Kidney glomerular epithelial cell (primary cell): Measurements from ENCODE around the gene KRTCAP2.
"Not testable (repeated sequence)": the region's sequence is repeated elsewhere in the genome, so short reads cannot be mapped to it uniquely, and the experiment has no call there.

ENCODE experiments used
- DNase-seq: peaks from one replicate; lab custom pipeline; 2025; lab: John Stamatoyannopoulos, UW

The KRTCAP2 gene

GRCh38 chr1:155199792-155200191 is 26.7 kb upstream of the KRTCAP2 start:
- DNase-seq, result no peak

- DNase-seq, result no peak
These were observed 25.4 kb upstream of the KRTCAP2 start for GRCh38 chr1:155198547-155198906.

- DNase-seq, result no peak
These were observed 24.9 kb upstream of the KRTCAP2 start for GRCh38 chr1:155197901-155198546.

- no peak for DNase-seq
These were observed 24.0 kb upstream of the KRTCAP2 start for GRCh38 chr1:155196893-155197638.

- DNase-seq, result no peak
These were observed 23.2 kb upstream of the KRTCAP2 start for GRCh38 chr1:155196103-155196892.

GRCh38 chr1:155195201-155196102 is 22.3 kb upstream of the KRTCAP2 start:
- no peak for DNase-seq

GRCh38 chr1:155193991-155194240 is 20.8 kb upstream of the KRTCAP2 start:
- DNase-seq, result not testable (repeated sequence)

GRCh38 chr1:155193275-155193990 is 20.3 kb upstream of the KRTCAP2 start:
- DNase-seq, result peak; percentile 79

- no peak for DNase-seq
These were observed 19.5 kb upstream of the KRTCAP2 start for GRCh38 chr1:155192346-155193274.

- DNase-seq, result no peak
These were observed 18.8 kb upstream of the KRTCAP2 start for GRCh38 chr1:155191904-155192303.

- DNase-seq, result not testable (repeated sequence)
These were observed 16.8 kb upstream of the KRTCAP2 start for GRCh38 chr1:155189926-155190325.

GRCh38 chr1:155188268-155188667 is 15.2 kb upstream of the KRTCAP2 start:
- no peak for DNase-seq

- DNase-seq, result no peak
These were observed 14.4 kb upstream of the KRTCAP2 start for GRCh38 chr1:155187456-155187891.

- no peak for DNase-seq
These were observed 13.8 kb upstream of the KRTCAP2 start for GRCh38 chr1:155186794-155187455.

GRCh38 chr1:155186067-155186793 is 13.1 kb upstream of the KRTCAP2 start:
- DNase-seq, result no peak

- DNase-seq, result no peak
These were observed 12.6 kb upstream of the KRTCAP2 start for GRCh38 chr1:155185783-155186066.

- no peak for DNase-seq
These were observed 12.0 kb upstream of the KRTCAP2 start for GRCh38 chr1:155184835-155185782.

- no peak for DNase-seq
These were observed 11.3 kb upstream of the KRTCAP2 start for GRCh38 chr1:155184351-155184811.
